NCI-H524 (cell line): Measurements from ENCODE around the gene TULP3.
A peak's percentile ranks its signal among the peaks of the same experiment; 100 is the strongest.

Experiments used
- DNase-seq, 2 experiments: peaks; one replicate each; lab custom pipeline; 2025; lab: John Stamatoyannopoulos, UW

TULP3 gene

DNA sequence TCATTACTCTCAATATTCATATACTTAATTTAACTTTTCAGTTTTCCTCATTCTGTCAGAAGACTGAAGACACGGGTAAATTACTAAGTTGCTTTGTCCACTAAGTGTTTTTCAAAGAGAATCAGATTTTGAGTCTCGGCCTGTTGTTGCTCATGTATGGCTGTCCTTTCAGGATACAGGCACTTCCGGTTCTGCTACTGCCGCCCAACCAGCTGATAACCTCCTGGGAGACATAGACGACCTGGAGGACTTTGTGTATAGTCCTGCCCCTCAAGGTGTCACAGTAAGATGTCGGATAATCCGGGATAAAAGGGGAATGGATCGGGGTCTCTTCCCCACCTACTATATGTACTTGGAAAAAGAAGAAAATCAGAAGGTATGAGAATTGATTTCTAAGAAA is 40.2 kb downstream of the TULP3 start:
- DNase-seq: no peak

DNA sequence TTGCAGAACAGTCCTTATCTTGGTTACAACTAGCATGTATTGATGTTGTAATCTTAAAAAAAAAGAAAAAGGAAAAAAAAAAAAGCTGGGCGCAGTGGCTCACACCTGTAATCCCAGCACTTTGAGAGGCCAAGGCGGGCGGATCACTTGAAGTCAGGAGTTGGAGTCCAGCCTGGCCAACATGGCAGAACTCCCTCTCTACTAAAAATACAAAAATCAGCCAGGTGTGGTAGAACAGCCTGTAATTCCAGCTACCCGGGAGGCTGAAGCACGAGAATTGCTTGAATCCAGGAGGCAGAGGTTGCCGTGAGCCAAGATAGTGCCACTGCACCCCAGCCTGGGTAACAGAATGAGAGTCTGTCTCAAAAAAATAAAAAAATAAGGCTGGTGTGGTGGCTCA is 42.9 kb downstream of the TULP3 start:
- no peak for DNase-seq

DNA sequence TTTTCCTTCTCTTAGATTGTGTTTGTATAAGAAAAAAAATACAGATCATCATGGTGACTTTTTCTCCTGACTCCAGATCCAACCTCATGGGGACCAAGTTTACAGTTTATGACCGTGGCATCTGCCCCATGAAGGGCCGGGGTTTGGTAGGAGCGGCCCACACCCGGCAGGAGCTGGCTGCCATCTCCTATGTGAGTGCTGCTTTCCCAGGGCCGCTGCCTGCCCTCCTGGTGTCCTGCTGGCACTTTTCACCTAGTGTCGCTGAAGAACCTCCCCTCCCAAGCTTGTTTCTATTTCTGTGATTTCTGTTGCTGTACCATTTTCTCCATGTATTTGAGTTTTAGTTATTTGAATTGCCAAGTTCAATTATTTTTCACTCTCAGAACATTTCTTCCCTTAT is 43.7 kb downstream of the TULP3 start:
- DNase-seq: no peak

GRCh38 chr12:2936301-2936700 is 45.6 kb downstream of the TULP3 start:
- no peak for DNase-seq

GRCh38 chr12:2937500-2937899 is 46.8 kb downstream of the TULP3 start:
- no peak for DNase-seq

DNA sequence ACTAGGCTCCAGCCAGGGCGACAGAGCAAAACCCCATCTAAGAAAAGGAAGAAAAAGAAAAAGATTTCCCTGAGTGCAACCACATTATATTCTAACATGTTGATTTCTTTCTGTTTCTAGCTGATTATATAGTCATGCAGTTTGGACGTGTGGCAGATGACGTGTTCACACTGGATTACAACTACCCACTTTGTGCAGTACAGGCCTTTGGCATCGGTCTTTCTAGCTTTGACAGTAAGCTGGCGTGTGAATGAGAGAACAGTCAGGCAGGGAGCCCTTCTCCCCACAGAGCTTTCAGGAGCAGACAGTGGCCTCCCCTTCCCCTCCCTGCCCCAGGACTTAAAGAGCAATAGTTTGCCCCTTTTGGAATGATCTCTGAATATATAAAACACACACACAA is 48.5 kb downstream of the TULP3 start:
- DNase-seq: no peak

DNA sequence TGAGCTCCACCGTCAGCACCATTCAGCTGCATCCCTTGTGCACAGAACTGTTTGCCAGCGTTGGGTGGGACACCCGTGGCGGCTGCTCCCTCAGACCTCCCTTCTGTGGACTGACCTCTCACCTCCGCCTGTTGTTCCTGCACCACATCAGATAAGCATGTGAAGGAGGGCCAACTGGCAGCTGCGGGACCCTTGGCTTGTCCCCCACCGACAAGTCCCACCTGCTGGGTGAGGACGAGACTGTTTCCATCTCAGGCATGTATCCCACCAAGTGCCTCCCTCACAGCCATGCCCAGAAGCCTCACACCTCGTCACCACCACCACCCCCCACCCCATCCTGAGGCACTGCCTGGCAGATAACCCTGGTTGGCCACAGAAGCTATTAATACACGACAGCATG is 49.9 kb downstream of the TULP3 start:
- no peak for DNase-seq

GRCh38 chr12:2941524-2941923 is 50.8 kb downstream of the TULP3 start:
- no peak for DNase-seq

DNA sequence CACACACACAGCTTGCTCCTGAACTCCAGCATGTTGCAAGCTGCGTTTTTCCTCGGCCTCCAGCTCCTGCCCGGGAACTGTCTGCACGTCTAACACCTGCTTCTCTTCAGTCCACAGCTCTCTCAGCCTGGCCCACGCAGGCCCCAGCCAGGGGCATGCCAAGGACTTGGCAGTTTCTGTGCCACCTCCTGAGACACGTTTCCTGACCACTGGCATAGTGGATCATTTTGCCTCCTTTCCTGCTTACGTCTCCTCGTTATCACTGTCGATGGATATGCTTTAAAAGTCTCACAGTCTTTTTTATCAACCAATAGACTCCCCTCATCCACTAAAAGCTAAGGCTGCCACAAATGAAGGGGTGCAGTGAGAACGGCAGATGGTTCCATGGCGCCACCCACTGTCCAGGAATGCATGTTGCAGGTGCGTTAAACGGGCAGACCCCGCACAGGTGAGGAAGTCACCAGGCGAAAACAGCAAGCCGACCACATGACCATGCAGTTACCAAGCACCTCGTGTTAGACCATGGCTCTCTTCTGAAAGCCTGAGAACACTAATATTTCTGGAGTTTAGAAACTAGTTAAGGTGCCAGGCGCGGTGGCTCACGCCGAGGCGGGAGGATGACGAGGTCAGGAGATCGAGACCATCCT is 53.8 kb downstream of the TULP3 start:
- DNase-seq: peak; percentile 28 to 43

- no peak for DNase-seq
These were observed 58.7 kb downstream of the TULP3 start for GRCh38 chr12:2949411-2949810.

DNA sequence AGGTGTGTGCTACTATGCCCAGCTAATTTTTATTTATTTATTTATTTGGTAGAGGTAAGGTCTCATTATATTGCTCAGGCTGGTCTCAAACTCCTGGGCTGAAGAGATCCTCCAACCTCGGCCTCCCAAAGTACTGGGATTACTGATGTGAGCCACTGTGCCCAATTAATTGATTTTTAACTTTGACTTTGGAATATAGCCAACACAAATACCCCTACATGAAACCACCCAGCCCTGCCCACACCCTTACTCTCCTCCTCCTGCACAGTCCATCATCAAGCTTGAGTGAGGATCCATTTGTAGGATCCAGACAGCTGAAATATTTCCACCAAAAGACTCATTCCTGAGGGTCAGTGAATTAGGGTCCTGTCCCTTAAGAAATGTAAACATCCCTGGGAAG is 65.2 kb downstream of the TULP3 start:
- DNase-seq: no peak

DNA sequence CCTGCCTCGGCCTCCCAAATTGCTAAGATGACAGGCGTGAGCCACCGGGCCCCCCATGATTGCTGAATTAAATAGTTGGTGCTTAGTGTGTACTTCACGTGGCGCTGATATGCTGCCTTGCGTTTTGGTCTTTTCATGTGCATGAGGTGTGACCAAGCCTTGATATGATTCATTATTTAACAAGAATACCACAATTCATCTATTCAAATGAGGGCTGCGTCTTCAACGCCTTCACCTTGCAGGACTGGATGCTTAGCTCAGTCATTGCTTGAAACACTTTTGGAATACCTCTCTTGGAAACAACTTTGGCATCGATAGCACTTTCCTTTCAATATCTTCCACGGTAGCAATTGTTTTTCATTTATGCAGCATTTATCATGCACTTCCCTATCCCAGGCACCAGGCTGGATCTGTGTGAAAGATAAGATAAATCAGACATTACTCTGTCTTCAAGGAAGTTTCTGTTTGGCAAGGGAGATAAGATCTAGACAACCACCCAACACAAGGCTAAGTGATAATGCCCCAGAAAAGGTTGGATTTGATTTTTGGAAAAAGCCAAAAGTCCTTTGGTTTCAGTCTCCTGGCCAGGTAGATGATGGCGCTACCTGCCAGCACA is 67.2 kb downstream of the TULP3 start:
- no peak for DNase-seq

DNA sequence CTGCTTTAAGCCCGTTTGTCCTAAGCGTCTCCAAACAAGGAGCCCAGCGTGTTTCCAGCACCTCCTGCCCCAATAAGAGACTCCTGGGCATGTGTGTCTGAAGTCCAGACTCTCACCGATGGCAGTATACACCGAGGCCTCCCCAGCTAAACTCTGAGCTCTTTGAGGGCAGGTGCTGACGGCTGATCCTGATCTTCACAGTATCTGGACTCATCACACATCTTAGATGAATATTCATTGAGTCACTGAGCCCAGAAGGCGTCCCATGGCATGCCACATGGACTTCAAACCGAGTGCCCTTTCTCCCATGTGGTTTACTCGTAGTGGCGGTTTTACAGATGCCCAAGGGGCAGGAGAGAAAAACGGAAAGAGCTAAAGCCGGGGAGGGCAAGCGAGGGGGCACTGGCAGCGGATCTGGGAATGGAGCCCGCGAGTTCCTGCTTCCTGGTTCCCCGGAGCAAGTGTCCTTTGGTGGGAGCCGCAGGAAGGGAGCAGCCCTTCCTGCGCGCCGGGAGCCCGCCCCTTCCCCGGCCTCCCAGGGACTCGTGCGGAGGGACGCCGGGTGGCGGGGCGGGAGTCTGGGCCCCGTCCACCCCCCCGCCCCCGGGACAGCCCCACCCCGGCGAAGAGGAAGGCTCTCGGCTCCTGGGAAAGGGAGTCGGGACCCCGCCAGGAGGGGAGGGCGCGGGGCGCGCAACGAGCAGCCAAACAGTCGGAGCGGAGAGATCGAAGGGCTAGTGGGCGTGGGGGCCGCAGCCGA is 67.9 kb downstream of the TULP3 start:
- DNase-seq: peak; percentile 39 to 67

DNA sequence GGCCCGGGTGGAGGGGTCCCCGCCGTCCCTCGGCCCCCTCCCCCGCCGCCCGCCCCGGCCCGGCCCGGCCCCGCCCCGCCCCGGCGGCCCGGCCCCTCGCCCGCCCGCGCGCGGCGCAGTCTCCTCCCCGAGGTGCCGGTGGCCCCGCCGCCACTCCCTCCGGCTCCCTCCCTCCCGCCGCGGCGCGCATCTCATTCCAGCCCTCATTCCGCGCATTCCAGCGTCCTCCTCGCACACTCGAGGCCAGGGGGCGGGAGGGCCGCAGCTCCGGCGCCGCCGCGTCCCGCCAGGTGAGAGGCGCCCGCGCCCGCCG is 68.5 kb downstream of the TULP3 start, which contains the start of gene TEAD4:
TEAD4 (plus strand) TSS at position 206 of the 313 bp plus-strand sequence.
- peak in 1 of 2 experiments; percentile 54 for DNase-seq

DNA sequence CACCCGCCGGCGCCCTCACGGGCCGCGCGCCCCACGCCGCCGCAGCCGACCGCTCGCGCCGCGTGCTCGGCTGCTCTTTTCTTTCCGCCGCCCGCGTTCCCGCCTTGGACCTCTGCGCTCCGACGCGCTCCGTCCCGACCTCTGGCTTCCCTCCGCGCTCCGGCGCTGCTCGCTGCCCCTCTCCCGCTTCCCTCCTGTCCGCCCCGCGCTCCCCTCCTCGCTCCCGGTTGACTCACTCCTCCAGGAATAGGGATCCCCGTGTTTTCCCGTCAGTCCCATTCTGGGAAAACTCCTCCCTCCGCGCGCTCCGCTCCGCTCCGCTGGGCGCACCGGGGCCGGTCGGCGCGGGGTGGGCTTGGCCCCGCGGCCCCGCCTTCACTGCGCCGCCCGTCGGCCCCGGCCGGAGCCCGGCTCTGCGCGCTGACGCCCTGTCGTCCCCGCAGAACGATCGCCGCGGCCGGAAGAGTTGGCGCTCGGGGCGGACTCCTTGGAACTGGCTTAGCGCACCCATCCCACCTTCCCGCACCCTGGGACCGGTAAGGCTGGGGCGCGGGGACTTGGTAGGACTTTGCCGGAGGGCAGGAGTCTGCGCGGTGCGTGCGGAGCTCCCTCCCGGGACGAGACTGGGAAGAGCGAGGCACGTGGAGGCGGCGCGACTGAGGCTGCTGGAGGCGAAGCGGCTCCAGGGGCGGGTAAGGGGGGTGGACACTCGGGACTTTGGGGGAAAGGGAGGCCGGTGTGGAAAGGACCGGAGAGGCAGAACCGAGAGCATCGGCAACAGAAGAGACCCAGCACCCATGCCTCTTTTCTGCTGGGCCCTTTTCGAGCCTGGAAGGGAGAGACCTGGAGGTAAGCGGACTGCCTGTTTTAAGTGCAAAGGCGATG is 69.1 kb downstream of the TULP3 start:
- DNase-seq: peak; percentile 12 to 44

- DNase-seq: no peak
These were observed 69.8 kb downstream of the TULP3 start for GRCh38 chr12:2960390-2960956.

GRCh38 chr12:2960996-2961616 is 70.4 kb downstream of the TULP3 start:
- DNase-seq: no peak

DNA sequence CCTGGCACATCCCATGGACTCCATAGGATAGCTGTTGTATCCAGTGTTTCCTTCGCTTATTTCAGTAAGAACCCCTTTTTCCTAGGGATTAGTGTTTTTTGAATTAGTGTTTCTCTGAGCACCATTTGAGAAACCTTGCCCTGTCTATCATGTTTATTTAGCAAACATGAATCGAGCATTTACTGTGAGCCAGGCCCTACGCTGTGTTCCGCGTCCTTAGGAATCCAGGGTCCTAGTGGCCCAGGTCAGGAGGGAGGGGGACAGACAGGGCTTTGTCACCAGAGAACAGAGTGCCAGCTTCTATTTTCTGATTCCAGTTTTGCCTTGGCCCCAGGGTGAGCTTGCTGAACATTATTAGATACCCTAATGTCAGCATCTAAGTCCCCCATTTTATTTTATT is 71.0 kb downstream of the TULP3 start:
- no peak for DNase-seq

DNA sequence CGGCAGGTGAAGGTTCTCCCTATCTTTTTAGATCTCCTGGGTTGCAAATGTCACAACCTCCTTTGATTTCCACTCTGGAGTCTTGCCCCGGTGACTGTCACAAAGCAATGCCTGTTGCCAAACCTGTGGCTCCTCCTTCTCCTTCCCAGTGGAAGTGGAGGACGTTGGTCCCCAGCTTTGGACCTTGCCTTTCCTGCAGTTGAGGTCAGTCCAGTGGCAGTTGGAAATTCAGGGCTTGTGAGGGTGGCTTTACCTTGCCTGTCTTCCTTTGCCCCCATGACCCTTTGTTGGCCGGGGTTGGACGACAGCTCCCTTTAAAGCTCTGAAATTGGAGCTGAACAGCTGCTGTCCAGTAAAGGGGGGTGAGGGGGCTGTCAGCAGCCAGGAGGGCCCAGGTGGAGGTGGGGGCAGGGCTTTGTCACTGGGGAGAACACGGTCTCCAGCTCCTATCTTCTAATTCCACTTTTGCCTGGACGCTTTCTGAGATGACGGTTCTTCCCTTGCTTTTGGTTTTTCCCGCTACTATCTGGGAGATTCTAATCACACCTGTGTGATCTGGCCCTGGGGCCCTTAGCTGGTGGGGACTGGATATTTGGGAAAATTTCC is 72.6 kb downstream of the TULP3 start:
- DNase-seq: peak; percentile 35 to 59

DNA sequence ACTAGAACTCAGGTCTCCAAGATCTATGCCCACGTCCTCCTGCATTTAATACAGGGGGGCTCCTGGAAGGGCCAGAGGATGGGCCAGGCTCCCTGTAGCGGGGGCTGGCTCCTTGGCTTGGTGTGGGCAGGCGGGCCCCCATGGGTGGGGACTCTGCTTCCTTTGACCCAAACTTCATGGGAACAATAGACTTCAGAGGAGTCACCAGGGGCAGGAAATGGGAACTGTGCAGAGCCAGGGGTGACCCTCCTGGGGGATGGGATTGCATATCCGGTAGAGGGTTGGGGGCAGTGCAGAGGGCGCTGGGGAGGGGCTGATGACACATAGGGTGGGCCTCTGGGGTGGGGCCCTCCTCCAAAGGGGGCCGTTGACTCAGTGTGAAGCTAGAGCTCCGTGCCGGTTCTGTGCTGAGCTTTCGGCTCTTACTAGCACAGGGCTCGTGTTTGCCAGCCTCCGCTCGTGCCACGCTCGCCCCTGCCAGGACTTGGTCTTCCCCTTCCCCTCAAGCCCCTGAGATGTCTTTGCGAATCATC is 73.1 kb downstream of the TULP3 start:
- no peak for DNase-seq

GRCh38 chr12:2967651-2968050 is 77.0 kb downstream of the TULP3 start:
- no peak for DNase-seq
